Prostate gland (tissue), 2 donors: ENCODE data around the gene PHB1. TPM values are rescaled to one million over a fixed set of nuclear protein-coding genes. Genes with fewer than 3 reads are reported as not detected.

Experiments
- DNase-seq: peaks from one replicate; pipeline ENCODE4 v3.0.0-alpha.2; 2019; ENCODE audit warnings: low spot score
- H3K27ac ChIP-seq, 2 donors: fragments of 200-600 bp; sonication (generic); 2 replicates each; pipeline ENCODE4 v1.5.1; 2017 to 2019
- H3K27me3 ChIP-seq: fragments of 200-600 bp; sonication (generic); replicated peaks from 2 replicates; pipeline ENCODE4 v1.5.1; 2019; ENCODE audit not compliant: insufficient read depth
- H3K36me3 ChIP-seq, 2 donors: fragments of 200-600 bp; sonication (generic); 1 replicate in 1 of 2; 2 replicates in 1 of 2; pipeline versions ENCODE4 v1.5.1 to v1.8.1; 2017 to 2019
- H3K4me1 ChIP-seq: fragments of 200-600 bp; sonication (generic); replicated peaks from 2 replicates; pipeline ENCODE4 v1.5.1; 2019
- H3K4me3 ChIP-seq, 2 donors: fragments of 200-600 bp; sonication (generic); 2 replicates each; pipeline ENCODE4 v1.5.1; 2017 to 2019
- H3K9me3 ChIP-seq: fragments of 200-600 bp; sonication (generic); 2 replicates; pipeline ENCODE4 v1.5.1; 2017
- POLR2A ChIP-seq: fragments of 450-650 bp; IDR thresholded peaks from one replicate; pipeline ENCODE4 v1.6.1; 2016; ENCODE audit warnings: antibody characterized with exemption, mild to moderate bottlenecking
- POLR2AphosphoS5 ChIP-seq: sonication (generic); formaldehyde crosslinking; IDR thresholded peaks from one replicate; pipeline ENCODE4 v1.6.1; 2017; ENCODE audit warnings: antibody characterized with exemption
- WGBS: methylation state at CpG from one replicate; pipeline ENCODE4 v1.1.5; 2018; 5-methylcytosine and 5-hydroxymethylcytosine counted together
- intact Hi-C: fragments of 100-400 bp; cut with DNase I; formaldehyde crosslinking; loops from one replicate; pipeline ENCODE4 v1.14.2; 2022
- total RNA-seq, 2 donors: library from RNA; depleted of rRNA; stranded (reverse); fragments of >200 nt; gene quantifications; one replicate each; pipeline ENCODE4 v1.1.0, GENCODE V29; 2016
- TF ChIP-seq, protein P1 (sequence below), 4 experiments: fragments of 200-600 bp in 2 of 4; fragments of 450-650 bp in 2 of 4; sonication (generic) in 2 of 4; IDR thresholded peaks; 1 replicate in 3 of 4; 2 replicates in 1 of 4; pipeline ENCODE4 v1.5.1; 2016 to 2019; ENCODE audit warnings: antibody characterized with exemption in 4 of 4, mild to moderate bottlenecking in 2 of 4, moderate library complexity in 2 of 4

PHB1 gene
- total RNA-seq, 2 donors from 2014 or later = 105 to 135 TPM

- TF ChIP-seq, protein P1, sequence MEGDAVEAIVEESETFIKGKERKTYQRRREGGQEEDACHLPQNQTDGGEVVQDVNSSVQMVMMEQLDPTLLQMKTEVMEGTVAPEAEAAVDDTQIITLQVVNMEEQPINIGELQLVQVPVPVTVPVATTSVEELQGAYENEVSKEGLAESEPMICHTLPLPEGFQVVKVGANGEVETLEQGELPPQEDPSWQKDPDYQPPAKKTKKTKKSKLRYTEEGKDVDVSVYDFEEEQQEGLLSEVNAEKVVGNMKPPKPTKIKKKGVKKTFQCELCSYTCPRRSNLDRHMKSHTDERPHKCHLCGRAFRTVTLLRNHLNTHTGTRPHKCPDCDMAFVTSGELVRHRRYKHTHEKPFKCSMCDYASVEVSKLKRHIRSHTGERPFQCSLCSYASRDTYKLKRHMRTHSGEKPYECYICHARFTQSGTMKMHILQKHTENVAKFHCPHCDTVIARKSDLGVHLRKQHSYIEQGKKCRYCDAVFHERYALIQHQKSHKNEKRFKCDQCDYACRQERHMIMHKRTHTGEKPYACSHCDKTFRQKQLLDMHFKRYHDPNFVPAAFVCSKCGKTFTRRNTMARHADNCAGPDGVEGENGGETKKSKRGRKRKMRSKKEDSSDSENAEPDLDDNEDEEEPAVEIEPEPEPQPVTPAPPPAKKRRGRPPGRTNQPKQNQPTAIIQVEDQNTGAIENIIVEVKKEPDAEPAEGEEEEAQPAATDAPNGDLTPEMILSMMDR (IDR thresholded peaks at IDR 0.05) = no peak
- TF ChIP-seq POLR2AphosphoS5 = no peak
- no peak for TF ChIP-seq POLR2A
- intact Hi-C loops = no loop called here
- no peak for DNase-seq
- Histone ChIP-seq H3K36me3 (no peaks in the 10 kb centered on the region), H3K4me1 (no peaks in the 10 kb centered on the region), H3K4me3 (no peak overlapping the region), H3K27ac (no peak overlapping the region), H3K27me3 (no peaks in the 10 kb centered on the region), H3K9me3 (no peaks in the 10 kb centered on the region)
- 92% methylated on average over 7 of the region's 7 CpGs for WGBS
Observed at GRCh38 chr17:49445591-49445990, 30.9 kb upstream of the PHB1 start.

DNA sequence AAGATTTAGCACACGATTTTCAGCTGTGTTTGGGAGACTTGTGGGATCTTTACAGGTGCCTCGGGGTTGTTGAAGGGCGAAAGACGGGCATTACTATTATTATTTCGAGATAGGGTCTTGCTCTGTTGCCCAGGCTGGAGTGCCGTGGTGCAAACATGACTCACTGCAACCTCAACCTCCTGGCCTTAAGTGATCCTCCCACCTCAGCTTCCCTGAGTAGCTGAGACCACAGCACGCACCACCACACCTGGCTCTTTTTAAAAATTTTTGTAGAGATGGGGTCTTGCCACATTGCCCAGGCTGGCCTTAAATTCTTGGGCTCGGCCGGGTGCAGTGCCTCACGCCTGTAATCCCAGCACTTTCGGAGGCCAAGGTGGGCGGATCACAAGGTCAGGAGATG lies 29.7 kb upstream of the PHB1 start:
- intact Hi-C loops = no loop called here
- Histone ChIP-seq H3K27me3 (no peaks in the 10 kb centered on the region), H3K4me3 (no peak overlapping the region), H3K9me3 (no peaks in the 10 kb centered on the region), H3K4me1 (no peaks in the 10 kb centered on the region), H3K36me3 (no peaks in the 10 kb centered on the region), H3K27ac (no peak overlapping the region)
- 82% methylated on average over 12 of the region's 12 CpGs for WGBS
- DNase-seq = no peak
- TF ChIP-seq, protein P1 (IDR thresholded peaks at IDR 0.05) = no peak

GRCh38 chr17:49443862-49444261 lies 29.2 kb upstream of the PHB1 start:
- Histone ChIP-seq H3K4me1 (no peaks in the 10 kb centered on the region), H3K36me3 (no peaks in the 10 kb centered on the region), H3K27me3 (no peaks in the 10 kb centered on the region), H3K27ac (no peak overlapping the region), H3K4me3 (no peak overlapping the region), H3K9me3 (no peaks in the 10 kb centered on the region)
- no peak for DNase-seq
- intact Hi-C loops = no loop called here
- TF ChIP-seq, protein P1 (IDR thresholded peaks at IDR 0.05) = no peak
- 21% methylated on average over 6 of the region's 6 CpGs for WGBS

DNA sequence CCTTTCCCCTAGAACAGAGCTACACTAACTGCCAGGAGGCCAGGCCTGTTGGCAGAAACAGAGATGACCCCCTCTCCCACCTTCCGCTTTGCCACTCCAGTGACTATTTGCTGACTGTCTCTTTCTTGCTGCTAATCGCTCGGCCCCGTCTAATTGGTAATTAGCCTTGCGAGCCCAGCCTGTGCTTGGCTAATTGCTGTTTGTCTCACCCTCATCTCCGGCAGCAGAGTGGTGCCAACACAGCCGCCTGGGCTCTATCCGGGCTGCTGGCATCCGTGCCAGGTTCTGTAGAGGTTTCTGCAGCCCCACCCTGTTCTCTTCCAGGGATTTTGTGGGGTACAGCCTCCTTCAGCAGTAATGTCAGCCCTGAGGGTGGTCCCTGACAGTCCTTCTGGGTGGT lies 27.4 kb upstream of the PHB1 start:
- intact Hi-C loops = no loop called here

DNA sequence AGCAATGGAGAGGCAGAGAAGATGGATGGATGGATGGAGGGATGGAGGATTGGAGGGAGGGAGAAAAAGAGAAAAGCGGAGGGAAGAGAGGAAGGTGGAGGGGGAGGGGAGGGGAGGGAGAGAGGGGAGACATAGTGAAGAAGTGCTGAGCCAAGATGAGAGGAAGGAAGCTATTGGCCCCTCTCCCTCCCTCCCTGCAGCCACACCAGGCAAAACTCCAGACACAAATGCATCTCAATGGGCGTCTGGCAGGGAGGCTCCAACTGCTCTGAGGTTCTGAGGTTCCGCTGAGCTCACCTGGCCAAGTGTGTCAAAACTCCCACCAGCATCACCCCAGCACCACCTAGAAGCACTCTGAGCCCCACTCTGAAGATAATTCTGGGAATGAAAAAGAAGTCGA lies 26.9 kb upstream of the PHB1 start:
- TF ChIP-seq POLR2A (no peak), POLR2AphosphoS5 (no peak)
- TF ChIP-seq, protein P1 (IDR thresholded peaks at IDR 0.05) = no peak
- H3K27me3 ChIP-seq = no peaks in the 10 kb centered on the region
- H3K36me3 ChIP-seq = no peaks in the 10 kb centered on the region
- no peak for DNase-seq
- H3K9me3 ChIP-seq = no peaks in the 10 kb centered on the region
- no peak overlapping the region for H3K27ac ChIP-seq
- intact Hi-C loops = no loop called here
- WGBS = 75% methylated on average over 4 of the region's 4 CpGs
- H3K4me1 ChIP-seq = no peaks in the 10 kb centered on the region
- no peak overlapping the region for H3K4me3 ChIP-seq

More for the DNA sequence above, 27.4 kb upstream of the PHB1 start:
- Histone ChIP-seq H3K27me3 (no peaks in the 10 kb centered on the region), H3K9me3 (no peaks in the 10 kb centered on the region), H3K4me3 (no peak overlapping the region), H3K36me3 (no peaks in the 10 kb centered on the region), H3K4me1 (no peaks in the 10 kb centered on the region), H3K27ac (no peak overlapping the region)
- no peak for TF ChIP-seq POLR2A
- TF ChIP-seq, protein P1 (IDR thresholded peaks at IDR 0.05) = no peak
- no peak for TF ChIP-seq POLR2AphosphoS5
- 79% methylated on average over 9 of the region's 9 CpGs for WGBS
- no peak for DNase-seq
